ENCODE data around the gene RFT1.

The RFT1 gene

GRCh38 chr3:53126601-53127000 is 3.6 kb downstream of the RFT1 start:
- no peak for DNase-seq (ENCODE audit: low read depth)

GRCh38 chr3:53123953-53124352 is 6.3 kb downstream of the RFT1 start:
- no peak for DNase-seq (ENCODE audit: low read depth)

- no peak for DNase-seq (ENCODE audit: low read depth)
These were observed 6.7 kb downstream of the RFT1 start for GRCh38 chr3:53123510-53123909.

GRCh38 chr3:53122933-53123305 is 7.3 kb downstream of the RFT1 start:
- DNase-seq (ENCODE audit: low read depth): no peak

GRCh38 chr3:53122255-53122932 is 7.8 kb downstream of the RFT1 start:
- DNase-seq (ENCODE audit: low read depth): no peak

GRCh38 chr3:53120336-53120735 is 9.9 kb downstream of the RFT1 start:
- no peak for DNase-seq (ENCODE audit: low read depth)

GRCh38 chr3:53116956-53117355 is 13.3 kb downstream of the RFT1 start:
- DNase-seq (ENCODE audit: low read depth): no peak

- DNase-seq (ENCODE audit: low read depth): no peak
These were observed 15.7 kb downstream of the RFT1 start for GRCh38 chr3:53114412-53115074.

GRCh38 chr3:53114011-53114400 is 16.2 kb downstream of the RFT1 start:
- DNase-seq (ENCODE audit: low read depth): peak; percentile 73

GRCh38 chr3:53113293-53114010 is 16.8 kb downstream of the RFT1 start:
- no peak for DNase-seq (ENCODE audit: low read depth)

- no peak for DNase-seq (ENCODE audit: low read depth)
These were observed 18.4 kb downstream of the RFT1 start for GRCh38 chr3:53111822-53112221.

GRCh38 chr3:53109891-53110771 is 20.1 kb downstream of the RFT1 start:
- DNase-seq (ENCODE audit: low read depth): no peak

- DNase-seq (ENCODE audit: low read depth): no peak
These were observed 21.0 kb downstream of the RFT1 start for GRCh38 chr3:53109190-53109589.

- DNase-seq (ENCODE audit: low read depth): no peak
These were observed 25.5 kb downstream of the RFT1 start for GRCh38 chr3:53104762-53105161.

- DNase-seq (ENCODE audit: low read depth): no peak
These were observed 26.6 kb downstream of the RFT1 start for GRCh38 chr3:53103397-53104296.

GRCh38 chr3:53102601-53103147 is 27.6 kb downstream of the RFT1 start:
- no peak for DNase-seq (ENCODE audit: low read depth)

- no peak for DNase-seq (ENCODE audit: low read depth)
These were observed 28.3 kb downstream of the RFT1 start for GRCh38 chr3:53101956-53102355.

GRCh38 chr3:53100818-53101466 is 29.3 kb downstream of the RFT1 start:
- DNase-seq (ENCODE audit: low read depth): no peak

- no peak for DNase-seq (ENCODE audit: low read depth)
These were observed 32.3 kb downstream of the RFT1 start for GRCh38 chr3:53097887-53098286.

- DNase-seq (ENCODE audit: low read depth): no peak
These were observed 37.3 kb downstream of the RFT1 start for GRCh38 chr3:53092942-53093341.

Measured in CMK (cell line).